Epidermal melanocyte (primary cell): ENCODE measurements around the gene RPSA.
"Not testable (repeated sequence)": the region's sequence is repeated elsewhere in the genome, so short reads cannot be mapped to it uniquely, and the experiment has no call there.

Source experiments
- DNase-seq: peaks from one replicate; pipeline ENCODE4 v3.0.0; 2011; ENCODE audit warnings: low spot score; ENCODE audit not compliant: insufficient read length

The RPSA gene

GRCh38 chr3:39454591-39455217 lies 48.2 kb downstream of the RPSA start:
- no peak for DNase-seq

- DNase-seq: no peak
Observed at GRCh38 chr3:39456159-39456558, 49.6 kb downstream of the RPSA start.

GRCh38 chr3:39457361-39457760 lies 50.8 kb downstream of the RPSA start:
- DNase-seq: no peak

GRCh38 chr3:39458579-39458978 lies 52.1 kb downstream of the RPSA start:
- DNase-seq: not testable (repeated sequence)

- DNase-seq: no peak
Observed at GRCh38 chr3:39460677-39461076, 54.2 kb downstream of the RPSA start.
